Measurements from ENCODE around the gene NDUFS5.
"Not testable (repeated sequence)": the region's sequence is repeated elsewhere in the genome, so short reads cannot be mapped to it uniquely, and the experiment has no call there.

Gene NDUFS5

DNA sequence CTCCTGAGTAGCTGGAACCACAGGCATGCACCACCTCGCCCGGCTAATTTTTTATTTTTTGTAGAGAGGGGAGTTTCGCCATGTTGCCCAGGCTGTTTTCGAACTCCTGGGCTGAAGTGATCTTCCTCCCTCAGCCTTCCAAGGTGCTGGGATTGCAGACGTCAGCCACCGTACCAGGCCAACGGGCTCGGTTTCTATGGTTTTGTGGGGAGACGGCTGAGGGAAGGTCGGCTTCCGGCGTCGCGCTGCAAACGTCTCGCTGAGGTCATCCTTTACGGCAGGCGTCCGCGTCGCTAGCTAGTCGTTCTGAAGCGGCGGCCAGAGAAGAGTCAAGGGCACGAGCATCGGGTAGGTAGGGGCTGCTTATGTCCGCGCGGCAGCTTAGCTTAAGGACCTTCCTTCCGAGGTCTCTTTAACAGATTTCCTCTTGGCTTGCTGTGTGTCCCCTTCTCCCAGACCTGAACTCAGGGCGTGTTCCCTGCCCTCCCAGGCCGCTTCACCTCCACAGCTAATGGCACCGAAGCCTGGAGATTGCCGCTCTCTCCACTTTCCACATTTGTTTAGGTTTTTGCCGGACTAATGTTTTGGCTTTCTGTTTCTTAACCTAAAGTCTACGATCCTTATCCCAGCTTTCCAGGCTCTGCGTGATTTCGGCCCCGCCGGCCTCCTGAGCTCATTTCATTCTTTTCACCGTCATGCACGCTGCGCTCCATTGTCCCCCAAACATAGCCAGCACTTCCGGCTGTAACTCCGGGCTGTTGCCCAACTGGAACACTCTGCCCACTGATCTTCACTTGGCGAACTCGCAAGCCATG is at the start of gene NDUFS5 (continued):
- TF ChIP-seq KLF16 (tag by site-specific recombination; IDR thresholded peaks at IDR 0.05) = no peak
- no peak for TF ChIP-seq GFI1B (tag by site-specific recombination; IDR thresholded peaks at IDR 0.05)
- no peak for TF ChIP-seq ZFP3 (tag by site-specific recombination; IDR thresholded peaks at IDR 0.05; ENCODE audit: low read depth)
- TF ChIP-seq SP2 (tag by site-specific recombination; IDR thresholded peaks at IDR 0.05) = 0 out of 2 replicates have a peak, but pooled peaks have one; percentile 24

DNA sequence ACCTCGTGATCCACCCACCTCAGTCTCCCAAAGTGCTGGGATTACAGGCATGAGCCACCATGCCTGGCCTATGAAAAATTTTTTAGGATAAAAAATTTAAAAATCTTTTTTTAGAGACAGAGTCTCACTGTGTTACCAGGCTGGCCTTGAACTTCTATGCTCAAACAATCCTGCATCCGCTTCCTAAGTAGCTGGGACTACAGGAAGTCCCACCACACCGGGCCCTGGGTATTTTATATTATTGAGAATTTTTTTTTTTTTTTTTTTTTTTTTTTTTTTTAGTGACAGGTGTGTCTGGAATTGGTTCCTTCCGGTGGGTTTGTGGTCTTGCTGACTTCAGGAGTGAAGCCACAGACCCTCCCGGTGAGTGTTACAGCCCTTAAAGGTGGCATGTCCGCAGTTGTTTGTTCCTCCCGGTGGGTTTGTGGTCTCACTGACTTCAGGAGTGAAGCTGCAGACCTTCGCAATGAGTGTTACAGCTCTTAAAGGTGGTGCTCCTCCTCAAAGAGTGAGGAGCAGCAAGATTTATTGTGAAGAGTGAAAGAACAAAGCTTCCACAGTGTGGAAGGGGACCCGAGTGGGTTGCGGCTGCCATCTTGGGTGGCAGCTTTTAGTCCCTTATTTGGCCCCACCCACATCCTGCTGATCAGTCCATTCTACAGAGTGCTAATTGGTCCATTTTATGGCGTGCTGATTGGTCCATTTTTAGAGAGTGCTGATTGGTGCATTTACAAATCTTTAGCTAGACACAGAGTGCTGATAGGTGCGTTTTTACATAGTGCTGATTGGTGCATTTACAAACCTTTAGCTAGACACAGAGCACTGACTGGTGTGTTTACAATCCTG is 48.5 kb upstream of the NDUFS5 start:
- H3K36me3 ChIP-seq (ENCODE audit: control insufficient read depth in 2 of 2, insufficient read depth in 1 of 2, low read length in 2 of 2); POLR2A ChIA-PET; CTCF ChIA-PET; H3K4me1 ChIP-seq (ENCODE audit: control insufficient read depth, insufficient read depth, low read length); H3K4me3 ChIP-seq (ENCODE audit: low read depth, low read length); H3K9me3 ChIP-seq (ENCODE audit: control insufficient read depth, insufficient read depth, low read depth, low read length); H3K27ac ChIP-seq (ENCODE audit: extremely low read depth, low read depth, low read length): not testable (repeated sequence)
- TF ChIP-seq SP2 (tag by site-specific recombination; IDR thresholded peaks at IDR 0.05) = 0 out of 2 replicates have a peak, but pooled peaks have one; percentile 6
- TF ChIP-seq, protein P1, sequence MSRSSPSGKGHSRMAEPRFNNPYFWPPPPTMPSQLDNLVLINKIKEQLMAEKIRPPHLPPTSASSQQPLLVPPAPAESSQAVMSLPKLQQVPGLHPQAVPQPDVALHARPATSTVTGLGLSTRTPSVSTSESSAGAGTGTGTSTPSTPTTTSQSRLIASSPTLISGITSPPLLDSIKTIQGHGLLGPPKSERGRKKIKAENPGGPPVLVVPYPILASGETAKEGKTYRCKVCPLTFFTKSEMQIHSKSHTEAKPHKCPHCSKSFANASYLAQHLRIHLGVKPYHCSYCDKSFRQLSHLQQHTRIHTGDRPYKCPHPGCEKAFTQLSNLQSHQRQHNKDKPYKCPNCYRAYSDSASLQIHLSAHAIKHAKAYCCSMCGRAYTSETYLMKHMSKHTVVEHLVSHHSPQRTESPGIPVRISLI (tag by site-specific recombination; IDR thresholded peaks at IDR 0.05) = 0 out of 2 replicates have a peak, but pooled peaks have one; percentile 15

DNA sequence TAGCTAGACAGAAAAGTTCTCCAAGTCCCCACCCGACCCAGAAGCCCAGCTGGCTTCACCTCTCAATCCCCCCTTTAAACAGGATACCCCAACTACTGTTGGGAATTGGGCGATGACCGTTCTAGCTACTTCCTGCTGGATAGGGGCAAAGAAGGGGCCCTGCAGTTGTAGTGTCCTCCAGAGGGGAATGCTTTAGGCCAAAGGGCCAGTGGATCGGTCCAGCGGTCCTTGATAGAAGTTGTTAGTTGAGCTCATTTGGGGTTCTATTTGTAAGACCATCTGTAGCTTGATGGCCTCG is 48.0 kb upstream of the NDUFS5 start:
- POLR2A ChIA-PET, CTCF ChIA-PET: not testable (repeated sequence)

DNA sequence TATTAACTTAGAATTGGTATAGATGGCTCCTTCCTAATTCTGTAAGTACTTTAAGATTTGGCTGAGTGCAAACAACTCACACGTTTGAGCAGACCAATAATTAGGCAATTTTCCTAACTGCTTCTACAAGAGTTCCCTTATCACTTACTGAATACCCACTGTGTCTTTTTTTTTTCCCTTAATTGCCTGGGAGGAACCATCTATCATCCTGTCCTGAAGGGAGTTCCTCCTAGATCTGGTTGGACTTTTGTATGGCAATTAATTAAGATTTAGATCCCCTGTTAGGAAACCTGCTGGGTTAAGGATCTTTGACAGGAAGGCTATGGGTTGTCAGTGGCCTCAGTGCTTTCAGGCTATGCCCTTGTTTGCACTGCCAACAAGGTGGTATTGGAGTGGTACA is 46.8 kb upstream of the NDUFS5 start:
- TF ChIP-seq, protein P2, sequence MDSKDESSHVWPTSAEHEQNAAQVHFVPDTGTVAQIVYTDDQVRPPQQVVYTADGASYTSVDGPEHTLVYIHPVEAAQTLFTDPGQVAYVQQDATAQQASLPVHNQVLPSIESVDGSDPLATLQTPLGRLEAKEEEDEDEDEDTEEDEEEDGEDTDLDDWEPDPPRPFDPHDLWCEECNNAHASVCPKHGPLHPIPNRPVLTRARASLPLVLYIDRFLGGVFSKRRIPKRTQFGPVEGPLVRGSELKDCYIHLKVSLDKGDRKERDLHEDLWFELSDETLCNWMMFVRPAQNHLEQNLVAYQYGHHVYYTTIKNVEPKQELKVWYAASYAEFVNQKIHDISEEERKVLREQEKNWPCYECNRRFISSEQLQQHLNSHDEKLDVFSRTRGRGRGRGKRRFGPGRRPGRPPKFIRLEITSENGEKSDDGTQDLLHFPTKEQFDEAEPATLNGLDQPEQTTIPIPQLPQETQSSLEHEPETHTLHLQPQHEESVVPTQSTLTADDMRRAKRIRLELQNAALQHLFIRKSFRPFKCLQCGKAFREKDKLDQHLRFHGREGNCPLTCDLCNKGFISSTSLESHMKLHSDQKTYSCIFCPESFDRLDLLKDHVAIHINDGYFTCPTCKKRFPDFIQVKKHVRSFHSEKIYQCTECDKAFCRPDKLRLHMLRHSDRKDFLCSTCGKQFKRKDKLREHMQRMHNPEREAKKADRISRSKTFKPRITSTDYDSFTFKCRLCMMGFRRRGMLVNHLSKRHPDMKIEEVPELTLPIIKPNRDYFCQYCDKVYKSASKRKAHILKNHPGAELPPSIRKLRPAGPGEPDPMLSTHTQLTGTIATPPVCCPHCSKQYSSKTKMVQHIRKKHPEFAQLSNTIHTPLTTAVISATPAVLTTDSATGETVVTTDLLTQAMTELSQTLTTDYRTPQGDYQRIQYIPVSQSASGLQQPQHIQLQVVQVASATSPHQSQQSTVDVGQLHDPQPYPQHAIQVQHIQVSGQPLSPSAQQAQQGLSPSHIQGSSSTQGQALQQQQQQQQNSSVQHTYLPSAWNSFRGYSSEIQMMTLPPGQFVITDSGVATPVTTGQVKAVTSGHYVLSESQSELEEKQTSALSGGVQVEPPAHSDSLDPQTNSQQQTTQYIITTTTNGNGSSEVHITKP (tag by site-specific recombination; IDR thresholded peaks at IDR 0.05) = 0 out of 2 replicates have a peak, but pooled peaks have one; percentile 8
- TF ChIP-seq SP7 (tag by site-specific recombination; IDR thresholded peaks at IDR 0.05) (peak; percentile 65), WT1 (tag by site-specific recombination; IDR thresholded peaks at IDR 0.05) (peak; percentile 50)
- POLR2A ChIA-PET; H3K36me3 ChIP-seq (ENCODE audit: control insufficient read depth in 2 of 2, insufficient read depth in 1 of 2, low read length in 2 of 2); CTCF ChIA-PET; H3K4me3 ChIP-seq (ENCODE audit: low read depth, low read length); H3K9me3 ChIP-seq (ENCODE audit: control insufficient read depth, insufficient read depth, low read depth, low read length); H3K27ac ChIP-seq (ENCODE audit: extremely low read depth, low read depth, low read length); H3K4me1 ChIP-seq (ENCODE audit: control insufficient read depth, insufficient read depth, low read length): not testable (repeated sequence)

More for the DNA sequence above, 48.0 kb upstream of the NDUFS5 start:
- peak; percentile 67 for TF ChIP-seq SETDB1 (IDR thresholded peaks at IDR 0.05; ENCODE audit: insufficient read length, low read length)
- H3K4me1 ChIP-seq (ENCODE audit: control insufficient read depth, insufficient read depth, low read length); H3K36me3 ChIP-seq (ENCODE audit: control insufficient read depth in 2 of 2, insufficient read depth in 1 of 2, low read length in 2 of 2); H3K4me3 ChIP-seq (ENCODE audit: low read depth, low read length); H3K27ac ChIP-seq (ENCODE audit: extremely low read depth, low read depth, low read length); H3K9me3 ChIP-seq (ENCODE audit: control insufficient read depth, insufficient read depth, low read depth, low read length): not testable (repeated sequence)
